ENCODE measurements around the gene OR5M11. TPM values are rescaled to one million over a fixed set of nuclear protein-coding genes. Genes with fewer than 3 reads are reported as not detected.

Gene OR5M11
- total RNA-seq, 1 experiment from 2014 or later, result not detected

- intact Hi-C loops (cut with micrococcal nuclease), result no loop called here
- ChIA-PET CTCF (no interaction called here), POLR2A (no interaction called here)
- Mint-ChIP-seq H3K4me1 (ENCODE audit: insufficient read depth, unreplicated experiment) (no peaks in the 10 kb centered on the region), H3K9me3 (ENCODE audit: unreplicated experiment) (peaks cover 22% of the 10 kb centered on the region), H3K4me3 (ENCODE audit: unreplicated experiment) (no peak overlapping the region), H3K36me3 (ENCODE audit: insufficient read depth, unreplicated experiment) (no peaks in the 10 kb centered on the region), H3K27me3 (ENCODE audit: insufficient read depth, unreplicated experiment) (no peaks in the 10 kb centered on the region), H3K27ac (ENCODE audit: low read depth, unreplicated experiment) (no peak overlapping the region)
- no peak for DNase-seq (ENCODE audit: unreplicated experiment)
- TF ChIP-seq CTCF (IDR thresholded peaks at IDR 0.05; ENCODE audit: unreplicated experiment), result no peak
- no TSS peak for BruUV-seq (replicated peaks)
Measured at GRCh38 chr11:56495117-56495516, 47.9 kb downstream of the OR5M11 start.

Other genes with a start within 250 kb of the OR5M11 start
- not detected in 2 replicates for gene OR8K3, start 228.1 kb downstream of the OR5M11 start, total RNA-seq (2022)
- gene OR8K1, start 197.2 kb downstream of the OR5M11 start, total RNA-seq (2022), result not detected in 2 replicates
- gene OR8J1, start 189.0 kb downstream of the OR5M11 start, total RNA-seq (2022), result not detected in 2 replicates
- not detected in 2 replicates for gene OR8U1, start 167.6 kb downstream of the OR5M11 start, total RNA-seq (2022)
- not detected in 2 replicates for gene OR5AL1, start 130.6 kb downstream of the OR5M11 start, total RNA-seq (2022)
- gene OR5M3, start 69.9 kb downstream of the OR5M11 start, total RNA-seq (2022), result not detected in 2 replicates
- gene OR5M8, start 51.9 kb downstream of the OR5M11 start, total RNA-seq (2022), result not detected in 2 replicates
- gene OR5M10, start 34.5 kb upstream of the OR5M11 start, total RNA-seq (2022), result not detected in 2 replicates
- not detected in 2 replicates for gene OR5M1, start 71.6 kb upstream of the OR5M11 start, total RNA-seq (2022)
- not detected in 2 replicates for gene OR5AP2, start 99.2 kb upstream of the OR5M11 start, total RNA-seq (2022)
- not detected in 2 replicates for gene OR5AR1, start 120.4 kb upstream of the OR5M11 start, total RNA-seq (2022)
- not detected in 2 replicates for gene OR9G1, start 155.8 kb upstream of the OR5M11 start, total RNA-seq (2022)
- not detected in 2 replicates for gene OR9G4, start 205.4 kb upstream of the OR5M11 start, total RNA-seq (2022)